Myocyte (in vitro differentiated cells): ENCODE data around the gene GBA3. TPM values are rescaled to one million over a fixed set of nuclear protein-coding genes. Genes with fewer than 3 reads are reported as not detected.
A peak's percentile ranks its signal among the peaks of the same experiment; 100 is the strongest.

Experiments
- DNase-seq: peaks from one replicate; pipeline ENCODE4 v3.0.0-alpha.2; 2012; ENCODE audit warnings: low read depth
- total RNA-seq: library from RNA; depleted of rRNA; stranded (reverse); fragments of >200 nt; gene quantifications from 2 replicates; pipeline ENCODE4 v1.2.3, GENCODE V29; 2014

GBA3 gene
- total RNA-seq, 1 donor from 2014 or later, result not detected

DNA sequence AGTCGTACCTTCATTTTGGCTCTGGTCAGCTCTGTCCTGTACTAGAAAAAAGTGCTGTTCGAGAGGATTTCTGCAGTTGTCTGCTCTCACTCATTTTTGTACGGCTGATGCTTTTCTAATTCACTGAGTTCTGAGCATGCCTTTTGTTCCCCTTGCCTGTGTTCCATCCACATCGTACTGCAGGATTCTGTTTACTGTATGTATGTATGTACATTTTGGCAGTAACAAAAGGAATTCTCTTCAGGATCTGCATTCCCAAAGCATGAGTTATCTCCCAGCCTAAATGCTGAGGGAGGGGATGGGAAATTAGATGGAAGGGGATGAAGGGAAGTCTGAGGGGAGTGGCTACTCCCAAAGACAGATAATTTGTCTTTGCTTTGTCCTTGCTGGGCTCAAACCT is 87.6 kb downstream of the GBA3 start:
- no peak for DNase-seq

DNA sequence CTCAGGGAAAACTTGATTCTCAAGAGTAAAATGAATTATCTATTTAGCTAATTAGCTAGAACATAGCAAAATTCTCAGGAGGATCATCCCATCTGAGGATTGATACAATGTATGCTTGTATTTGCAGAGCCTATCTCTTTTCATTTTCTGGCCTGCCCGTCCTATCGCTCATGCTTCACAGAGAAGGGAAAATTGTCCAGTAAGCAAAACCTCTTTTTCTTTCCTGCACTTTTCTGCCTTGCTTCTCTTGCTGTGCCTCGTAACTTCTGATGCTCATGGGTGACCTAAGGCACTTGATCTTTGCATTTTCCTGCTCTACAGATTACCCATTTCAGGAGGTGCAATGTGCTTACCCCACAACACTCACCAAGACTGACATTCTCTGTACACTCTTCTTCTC is 88.1 kb downstream of the GBA3 start:
- DNase-seq, result no peak

DNA sequence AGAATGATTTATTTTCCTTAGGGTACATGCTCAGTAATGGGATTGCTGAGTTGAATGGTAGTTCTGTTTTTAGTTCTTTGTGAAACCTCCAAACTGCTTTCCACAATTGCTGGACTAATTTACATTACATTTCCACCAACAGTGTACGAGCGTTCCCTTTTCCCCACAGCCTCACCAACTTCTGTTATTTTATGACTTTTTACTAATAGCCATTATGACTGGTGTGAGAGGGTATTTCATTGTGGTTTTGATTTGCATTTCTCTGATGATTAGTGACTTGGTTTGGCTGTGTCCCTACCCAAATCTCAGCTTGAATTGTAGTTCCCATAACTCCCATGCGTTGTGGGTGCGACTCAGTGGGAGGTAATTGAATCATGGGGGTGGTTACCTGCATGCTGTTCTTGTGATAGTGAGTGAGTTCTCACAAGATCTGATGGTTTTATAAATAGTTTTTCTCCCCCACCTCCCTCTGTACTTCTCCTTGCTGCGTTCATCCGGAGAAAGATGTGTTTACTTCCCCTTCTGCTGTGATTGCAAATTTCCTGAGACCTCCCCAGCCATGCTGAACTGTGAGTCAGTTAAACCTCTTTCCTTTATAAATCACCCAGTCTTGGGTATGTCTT is 95.1 kb downstream of the GBA3 start:
- no peak for DNase-seq

DNA sequence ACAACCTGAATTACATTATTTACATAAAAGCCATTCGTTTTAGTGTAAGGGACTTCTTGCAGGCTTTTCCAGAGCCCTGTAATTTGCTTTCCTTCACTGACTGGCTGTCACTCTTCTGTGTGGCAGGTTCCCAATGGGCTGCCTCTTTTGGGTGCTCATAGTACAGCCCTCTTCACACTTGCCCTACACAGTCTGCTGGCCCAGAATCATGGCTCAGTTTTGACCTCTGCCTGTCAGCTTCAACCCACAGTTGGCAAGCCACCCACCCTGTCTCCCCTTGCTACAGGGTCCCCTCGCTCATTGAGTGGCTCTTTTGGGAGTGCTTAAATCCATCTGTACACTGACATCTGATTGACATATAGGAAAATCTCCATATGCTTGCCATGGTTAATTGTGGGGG is 97.9 kb downstream of the GBA3 start:
- no peak for DNase-seq

DNA sequence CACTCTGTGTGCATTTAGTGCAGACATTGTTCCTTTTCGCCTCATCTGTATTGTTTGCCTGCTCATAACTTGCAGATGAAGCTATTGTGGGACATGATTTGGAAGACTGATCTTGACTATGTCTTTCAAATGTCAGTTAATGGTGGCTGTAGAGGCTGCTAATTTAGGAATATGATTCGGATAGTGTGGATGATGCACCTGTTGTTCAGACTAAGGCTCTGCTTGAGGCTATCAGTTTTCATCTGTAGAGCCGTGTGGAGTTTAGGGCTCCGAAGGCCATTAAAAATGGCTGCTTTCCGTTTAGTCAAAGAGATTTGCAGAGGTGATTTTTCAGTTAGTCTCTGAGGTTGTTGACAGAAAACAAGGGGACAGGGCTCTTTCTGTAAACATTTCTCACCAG is 102.0 kb downstream of the GBA3 start:
- DNase-seq, result peak; percentile 75

DNA sequence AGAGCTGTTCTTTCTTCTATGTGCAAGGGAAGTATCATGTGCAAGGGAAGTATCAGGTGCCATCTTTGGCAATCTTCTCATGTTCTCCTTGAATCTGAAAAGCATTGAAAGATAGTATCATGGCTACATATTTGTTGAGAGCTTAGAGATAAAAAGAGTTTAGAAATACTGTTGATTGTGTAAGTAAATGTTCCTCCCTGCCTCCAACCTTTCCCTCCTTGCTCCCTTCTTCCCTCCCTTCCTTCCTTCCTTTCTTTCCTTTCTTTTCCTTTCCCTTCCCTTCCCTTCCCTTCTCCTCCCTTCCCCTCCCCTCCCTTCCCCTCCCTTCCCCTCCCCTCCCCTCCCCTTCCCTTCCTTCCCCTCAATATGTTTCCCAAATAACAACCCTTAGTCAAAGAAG is 108.7 kb downstream of the GBA3 start:
- no peak for DNase-seq

DNA sequence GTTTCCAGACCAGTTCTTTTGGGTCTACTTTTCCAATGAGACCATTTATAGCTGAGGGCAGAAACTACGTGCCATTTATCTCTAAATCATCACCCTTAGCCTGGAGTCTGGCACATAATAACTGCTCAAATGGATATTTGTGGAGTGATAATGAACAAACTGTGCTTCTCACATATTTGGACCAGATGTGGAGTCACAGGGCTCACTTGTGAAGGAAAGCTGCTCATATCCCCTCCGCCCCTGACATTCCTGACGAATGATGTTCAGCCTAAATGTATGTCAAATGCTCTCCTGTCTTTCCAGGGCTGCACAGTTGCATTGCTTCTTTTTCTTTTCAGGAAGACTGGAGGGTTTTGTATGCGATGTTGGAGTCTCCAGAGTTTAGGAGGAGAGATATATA is 110.1 kb downstream of the GBA3 start:
- no peak for DNase-seq

DNA sequence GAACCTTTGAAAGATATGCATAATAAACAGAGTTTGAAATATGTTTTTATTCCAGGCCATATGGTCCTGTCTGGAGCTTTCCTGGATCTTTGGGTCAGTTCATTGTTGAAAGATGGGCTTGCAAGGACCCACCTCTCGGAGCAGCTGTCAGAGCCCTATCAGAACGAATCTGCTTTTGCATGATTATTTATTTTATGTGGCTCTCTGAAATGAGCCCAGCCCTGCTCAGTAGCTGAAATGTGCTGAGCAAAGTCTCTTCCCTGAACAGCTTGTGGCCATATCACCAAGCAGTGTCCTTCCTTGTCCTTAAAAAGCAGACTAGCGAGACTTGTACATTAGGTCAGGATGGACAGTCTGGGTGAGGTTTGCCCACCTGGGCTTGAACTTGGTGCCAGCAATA is 110.8 kb downstream of the GBA3 start:
- DNase-seq, result no peak

DNA sequence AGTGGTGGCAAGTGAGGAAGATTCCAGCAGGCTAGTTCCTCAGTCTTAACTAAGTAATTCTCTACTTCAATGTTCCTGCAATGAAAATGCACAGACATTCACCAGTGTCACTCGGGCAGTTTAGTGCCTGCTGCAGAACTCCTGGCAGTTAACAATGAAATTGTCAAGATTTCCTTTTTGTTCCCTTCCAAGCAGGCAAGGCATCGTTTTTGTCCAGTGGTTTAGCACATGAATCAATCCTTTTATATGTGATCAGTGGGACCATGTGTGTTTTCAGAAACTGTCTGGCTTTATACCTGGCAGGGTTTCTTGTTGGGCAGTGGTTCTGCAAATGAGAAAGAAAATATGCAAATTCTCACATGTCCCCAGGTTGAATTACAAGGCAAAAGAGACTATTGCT is 122.2 kb downstream of the GBA3 start:
- no peak for DNase-seq

DNA sequence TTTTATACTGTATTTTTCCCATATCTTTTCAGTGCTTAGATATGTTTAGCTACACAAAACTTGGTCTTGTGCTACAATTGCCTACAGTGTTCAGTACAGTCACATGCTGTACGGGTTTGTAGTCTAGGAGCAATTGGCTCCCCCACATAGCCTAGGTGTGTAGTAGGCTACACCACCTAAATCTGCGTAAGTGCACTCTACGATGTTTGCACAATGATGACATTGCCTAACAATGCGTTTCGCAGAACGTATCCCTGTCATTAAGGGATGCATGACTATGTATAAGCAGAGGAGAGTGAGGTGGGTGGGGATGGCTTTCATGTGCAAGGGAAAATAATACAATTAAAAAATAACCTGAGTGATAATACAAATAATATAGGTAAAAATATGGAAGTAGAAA is 131.4 kb downstream of the GBA3 start:
- DNase-seq, result no peak

DNA sequence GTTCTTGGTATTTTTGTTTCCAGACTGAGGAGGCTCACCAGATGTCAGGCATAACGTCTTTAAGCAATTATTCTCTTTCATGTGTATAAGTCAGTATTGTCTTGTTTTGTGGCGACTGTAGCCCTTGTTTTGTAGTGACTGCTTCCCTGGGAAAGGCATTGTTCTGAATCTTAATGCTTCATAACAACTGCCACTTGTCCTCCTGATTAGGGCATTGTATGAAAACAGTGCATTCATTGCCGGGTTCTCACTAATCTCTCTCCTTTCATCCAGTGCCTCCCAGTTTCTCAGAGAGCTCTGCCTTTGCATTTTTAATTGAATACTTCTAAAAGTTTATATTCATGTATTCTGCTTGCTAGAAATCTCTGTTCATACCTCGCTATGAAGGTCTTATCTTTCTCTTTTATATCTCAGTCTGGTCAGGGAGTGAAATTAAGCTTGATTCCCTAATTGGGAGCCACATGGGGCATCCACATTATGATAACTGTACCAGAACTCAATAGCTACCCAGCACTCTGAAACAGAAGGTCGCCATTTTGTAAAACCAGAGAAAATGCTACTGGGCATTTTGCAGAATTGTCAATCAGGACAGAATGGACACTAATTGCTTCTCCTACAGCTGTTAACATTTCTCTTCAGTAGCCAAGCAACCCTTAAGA is 149.8 kb downstream of the GBA3 start:
- DNase-seq, result no peak

DNA sequence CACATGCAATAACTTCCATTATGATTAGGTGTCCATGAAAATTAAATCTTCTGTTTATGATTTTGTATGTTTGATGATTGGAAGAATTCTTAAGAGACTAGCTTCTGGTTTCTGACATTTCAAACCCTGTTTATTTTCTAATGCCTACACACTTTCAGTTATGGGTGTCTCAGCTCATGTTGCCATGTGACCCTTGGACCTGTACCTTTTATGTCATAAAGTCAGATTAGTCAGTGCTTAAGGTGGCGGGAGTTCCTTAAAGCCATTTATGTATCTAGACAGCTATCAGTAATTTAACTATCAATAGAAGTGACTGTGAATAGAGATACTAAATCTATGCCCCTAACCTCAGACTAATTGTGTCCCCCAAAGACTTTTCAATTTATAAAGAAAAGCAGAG is 155.6 kb downstream of the GBA3 start:
- no peak for DNase-seq

DNA sequence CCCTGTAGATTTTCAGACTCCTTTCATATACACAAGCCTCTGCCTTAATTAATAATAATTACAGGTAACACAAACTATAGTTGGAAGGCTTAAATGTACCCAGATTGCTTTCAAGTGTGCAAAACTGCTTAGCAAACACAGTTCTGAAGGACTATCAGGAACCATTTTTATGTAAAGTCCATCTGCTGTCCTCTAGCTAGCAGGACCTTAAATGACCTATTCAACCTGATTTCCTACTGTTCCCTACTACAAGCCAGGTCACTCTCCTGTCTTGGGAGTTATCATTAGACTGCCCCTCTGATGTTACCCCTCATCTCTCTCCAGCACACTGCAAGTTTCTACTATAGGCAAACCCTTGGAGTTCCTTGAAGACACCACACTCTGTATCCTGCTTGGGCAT is 157.3 kb downstream of the GBA3 start:
- DNase-seq, result no peak

DNA sequence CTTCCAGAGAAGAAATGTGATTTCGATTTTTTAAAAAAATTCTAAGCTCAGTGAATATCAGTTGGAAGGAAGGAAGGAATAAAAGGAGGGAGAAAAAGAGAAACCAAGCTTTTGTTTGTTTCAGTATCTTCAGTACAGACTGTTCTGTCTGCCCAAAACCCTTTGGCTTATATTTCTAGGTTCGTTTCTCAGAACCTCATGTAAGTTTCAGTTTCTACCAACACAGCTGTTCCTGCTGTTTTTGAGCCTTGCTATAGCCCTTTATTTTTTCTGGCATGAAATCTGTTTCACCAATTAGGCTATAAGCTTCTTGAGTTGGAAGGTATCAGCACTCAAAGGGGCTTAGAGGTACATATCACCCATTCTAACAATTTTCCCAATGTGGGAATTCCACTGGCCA is 157.9 kb downstream of the GBA3 start:
- no peak for DNase-seq

DNA sequence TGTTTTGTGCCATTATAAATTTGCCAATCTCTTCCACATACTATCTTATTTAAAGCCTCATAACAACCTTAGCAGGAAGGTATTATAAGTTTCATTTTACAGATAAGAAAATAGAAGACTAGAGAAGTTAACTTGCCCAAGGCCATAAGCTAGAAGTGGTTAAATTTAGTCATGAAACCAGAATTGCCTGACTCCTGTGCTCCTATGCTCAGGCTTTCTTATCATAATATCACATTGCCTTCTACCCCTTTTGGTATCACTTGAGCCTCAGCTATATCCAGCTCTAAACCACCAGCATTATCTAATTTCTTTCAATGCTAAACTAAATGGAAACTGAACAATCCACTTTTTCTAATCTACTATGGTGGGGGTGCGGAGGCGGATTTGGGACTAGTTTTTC is 164.7 kb downstream of the GBA3 start:
- no peak for DNase-seq

DNA sequence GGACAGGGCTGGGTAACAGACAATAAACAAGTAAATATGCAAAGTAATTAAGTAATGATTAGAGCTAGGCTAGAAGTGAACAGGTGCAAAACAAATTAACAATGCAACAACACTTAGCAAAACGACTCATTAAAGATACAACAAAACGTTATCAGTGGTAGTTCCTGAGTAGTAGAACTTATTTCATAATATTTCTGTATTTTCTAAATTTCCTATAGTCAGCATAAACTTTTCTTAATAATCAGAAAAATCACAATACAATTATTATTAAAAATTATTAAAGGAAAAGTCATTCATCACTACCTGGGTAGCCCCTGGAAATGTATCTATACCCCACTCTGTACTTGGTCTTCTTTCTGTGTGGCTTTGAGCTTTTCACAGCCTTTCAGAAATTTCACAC is 166.6 kb downstream of the GBA3 start:
- DNase-seq, result no peak

Other genes starting within 250 kb of the GBA3 start
- 40.8 and 53.2 TPM in 2 replicates for gene ADGRA3, start 176.9 kb upstream of the GBA3 start, total RNA-seq